ENCODE data around the gene CCDC85B. TPM values are rescaled to one million over a fixed set of nuclear protein-coding genes. Genes with fewer than 3 reads are reported as not detected.
"Not testable (repeated sequence)": the region's sequence is repeated elsewhere in the genome, so short reads cannot be mapped to it uniquely, and the experiment has no call there.

Gene CCDC85B
- total RNA-seq, 2 experiments from 2014 or later, result 25.5 to 45.0 TPM

GRCh38 chr11:65888163-65888814 lies 2.2 kb upstream of the CCDC85B start, which contains the start of gene FIBP:
Gene FIBP (minus strand): TSS chr11:65888471. CDS start chr11:65888418, 53 bp downstream.
- Mint-ChIP-seq H3K4me3 (peak within 1 kb of the TSS; percentile 94), H3K36me3 (ENCODE audit: low read depth) (peaks cover 42% of the 10 kb centered on the region), H3K27ac (peak within 1 kb of the TSS; percentile 95), H3K9me3 (ENCODE audit: low read depth) (no peaks in the 10 kb centered on the region), H3K27me3 (no peaks in the 10 kb centered on the region), H3K4me1 (peaks cover 57% of the 10 kb centered on the region)
- peak; percentile 68 for ATAC-seq
- peak; percentile 99 for DNase-seq
- intact Hi-C loops (cut with DNase I, micrococcal nuclease), result loop anchor here (1.0 to 2.0 kb wide), 15 partner anchors 15 to 381 kb away; partner anchors contain the start of genes C11orf68 (in 2 of the 2), DRAP1 (in 2 of the 2), MUS81 (in 2 of the 2) and AP5B1 (in 1 of the 2)
- POLR2A ChIA-PET, result interaction anchor here (0.6 to 6.3 kb wide), 9 partner anchors 12 to 273 kb away, joined by 4 to 68 read pairs (median 4); partner anchors contain the start of genes BANF1, CFL1, EIF1AD and FOSL1
- CTCF ChIA-PET, result interaction anchor here (0.6 to 10.8 kb wide), 28 partner anchors 11 to 313 kb away, joined by 3 to 210 read pairs (median 4); partner anchors contain the start of genes BANF1, CFL1, FOSL1 and KAT5

GRCh38 chr11:65891219-65892136 lies 1.0 kb downstream of the CCDC85B start:
- Mint-ChIP-seq H3K9me3 (ENCODE audit: low read depth) (no peaks in the 10 kb centered on the region), H3K36me3 (ENCODE audit: low read depth) (peaks cover 44% of the 10 kb centered on the region), H3K4me3 (peak overlapping the region; percentile 94), H3K27me3 (no peaks in the 10 kb centered on the region), H3K27ac (peak overlapping the region; percentile 82), H3K4me1 (peaks cover 71% of the 10 kb centered on the region)
- ATAC-seq (no peak), DNase-seq (peak; percentile 60)
- ChIA-PET POLR2A (interaction anchor here (0.7 to 6.3 kb wide), 9 partner anchors 9 to 173 kb away, joined by 3 to 68 read pairs (median 4); partner anchors contain the start of genes CFL1, FOSL1, MUS81 and RNASEH2C), CTCF (interaction anchor here (0.6 to 10.8 kb wide), 16 partner anchors 8 to 344 kb away, joined by 3 to 210 read pairs (median 8); partner anchors contain the start of genes CFL1, CTSW, FOSL1 and MUS81)
- intact Hi-C loops (cut with DNase I, micrococcal nuclease), result loop anchor here (2.0 to 10.0 kb wide), 4 partner anchors 69 to 467 kb away; partner anchors contain the start of genes NEAT1 (in 1 of the 2), RAB1B (in 1 of the 2) and SART1 (in 1 of the 2)

- peaks cover 42% of the 10 kb centered on the region for H3K36me3 Mint-ChIP-seq (ENCODE audit: low read depth)
- ATAC-seq; H3K27me3 Mint-ChIP-seq; H3K9me3 Mint-ChIP-seq (ENCODE audit: low read depth): not testable (repeated sequence)
- peak; percentile 71 for DNase-seq
- H3K27ac Mint-ChIP-seq, result peak overlapping the region; percentile 82
- POLR2A ChIA-PET, result interaction anchor here (6.0 to 6.3 kb wide), 2 partner anchors 8 to 33 kb away, joined by 59 to 68 read pairs; partner anchors contain the start of genes CFL1, FOSL1 and MUS81
- intact Hi-C loops (cut with DNase I, micrococcal nuclease), result loop anchor here (5.0 to 10.0 kb wide), 2 partner anchors 375 to 467 kb away; partner anchors contain the start of genes NEAT1 (in 1 of the 2) and RAB1B (in 1 of the 2)
- H3K4me1 Mint-ChIP-seq, result peaks cover 71% of the 10 kb centered on the region
- CTCF ChIA-PET, result interaction anchor here (0.7 to 10.8 kb wide), 5 partner anchors 9 to 175 kb away, joined by 3 to 210 read pairs (median 6); partner anchors contain the start of genes CFL1 and MUS81
- peak overlapping the region; percentile 94 for H3K4me3 Mint-ChIP-seq
Observed at GRCh38 chr11:65892137-65892540, 1.7 kb downstream of the CCDC85B start.

- Mint-ChIP-seq H3K9me3 (ENCODE audit: low read depth) (no peaks in the 10 kb centered on the region), H3K4me3 (peak overlapping the region; percentile 94), H3K27ac (peak overlapping the region; percentile 82), H3K27me3 (no peaks in the 10 kb centered on the region), H3K36me3 (ENCODE audit: low read depth) (peaks cover 42% of the 10 kb centered on the region), H3K4me1 (peaks cover 70% of the 10 kb centered on the region)
- intact Hi-C loops (cut with DNase I, micrococcal nuclease), result loop anchor here (5.0 to 10.0 kb wide), 2 partner anchors 375 to 468 kb away; partner anchors contain the start of genes NEAT1 (in 1 of the 2) and RAB1B (in 1 of the 2)
- DNase-seq (no peak), ATAC-seq (no peak)
- ChIA-PET CTCF (interaction anchor here (0.6 to 10.8 kb wide), 8 partner anchors 8 to 175 kb away, joined by 3 to 210 read pairs (median 4); partner anchors contain the start of genes CFL1 and MUS81), POLR2A (interaction anchor here (0.6 to 6.3 kb wide), 5 partner anchors 8 to 523 kb away, joined by 3 to 68 read pairs (median 3); partner anchors contain the start of genes CFL1, FOSL1 and MUS81)
Observed at GRCh38 chr11:65892661-65893317, 2.3 kb downstream of the CCDC85B start.

GRCh38 chr11:65894034-65894591 lies 3.6 kb downstream of the CCDC85B start:
- peak overlapping the region; percentile 94 for H3K4me3 Mint-ChIP-seq
- H3K36me3 Mint-ChIP-seq (ENCODE audit: low read depth), result peaks cover 45% of the 10 kb centered on the region
- intact Hi-C loops (cut with DNase I, micrococcal nuclease), result loop anchor here (5.0 to 10.0 kb wide), 2 partner anchors 373 to 469 kb away; partner anchors contain the start of genes NEAT1 (in 1 of the 2) and RAB1B (in 1 of the 2)
- H3K9me3 Mint-ChIP-seq (ENCODE audit: low read depth), result no peaks in the 10 kb centered on the region
- peak; percentile 60 for DNase-seq
- no peaks in the 10 kb centered on the region for H3K27me3 Mint-ChIP-seq
- POLR2A ChIA-PET, result interaction anchor here (0.6 to 1.3 kb wide), 7 partner anchors 19 to 1030 kb away, joined by 3 to 6 read pairs (median 4); partner anchors contain the start of gene SART1
- peak overlapping the region; percentile 83 for H3K27ac Mint-ChIP-seq
- no peak for ATAC-seq
- CTCF ChIA-PET, result interaction anchor here (0.7 to 10.8 kb wide), 5 partner anchors 9 to 473 kb away, joined by 3 to 210 read pairs (median 4); partner anchors contain the start of genes CFL1, MUS81 and SF3B2
- peaks cover 67% of the 10 kb centered on the region for H3K4me1 Mint-ChIP-seq

GRCh38 chr11:65895482-65895981 lies 5.1 kb downstream of the CCDC85B start:
- CTCF ChIA-PET, result interaction anchor here (0.5 to 7.8 kb wide), 4 partner anchors 8 to 1376 kb away, joined by 3 to 113 read pairs (median 4); partner anchors contain the start of genes CCDC85B and FIBP
- no peak for ATAC-seq

GRCh38 chr11:65896034-65896999 lies 5.8 kb downstream of the CCDC85B start:
- Mint-ChIP-seq H3K36me3 (ENCODE audit: low read depth) (peaks cover 45% of the 10 kb centered on the region), H3K4me1 (peaks cover 57% of the 10 kb centered on the region), H3K27me3 (no peaks in the 10 kb centered on the region), H3K27ac (peak overlapping the region; percentile 58), H3K9me3 (ENCODE audit: low read depth) (no peaks in the 10 kb centered on the region), H3K4me3 (peak overlapping the region; percentile 25)
- ATAC-seq (no peak), DNase-seq (no peak)
- intact Hi-C loops (cut with DNase I, micrococcal nuclease), result loop anchor here in 1 of 2 experiments (10.0 kb wide), 1 partner anchor 472 kb away; the partner anchor contains the start of gene NEAT1
- ChIA-PET POLR2A (interaction anchor here (0.7 to 0.9 kb wide), 2 partner anchors 9 to 900 kb away, joined by 3 to 4 read pairs; no protein-coding TSS in a partner anchor), CTCF (interaction anchor here (0.5 to 7.8 kb wide), 5 partner anchors 9 to 1376 kb away, joined by 3 to 113 read pairs (median 3); partner anchors contain the start of genes CCDC85B and FIBP)

More at GRCh38 chr11:65895482-65895981, 5.1 kb downstream of the CCDC85B start:
- Mint-ChIP-seq H3K27ac (peak overlapping the region; percentile 58), H3K4me1 (peaks cover 55% of the 10 kb centered on the region), H3K36me3 (ENCODE audit: low read depth) (peaks cover 45% of the 10 kb centered on the region), H3K4me3 (peak overlapping the region; percentile 25), H3K27me3 (no peaks in the 10 kb centered on the region), H3K9me3 (ENCODE audit: low read depth) (no peaks in the 10 kb centered on the region)
- DNase-seq, result no peak
- POLR2A ChIA-PET, result no interaction called here
- intact Hi-C loops (cut with DNase I, micrococcal nuclease), result loop anchor here in 1 of 2 experiments (10.0 kb wide), 1 partner anchor 471 kb away; the partner anchor contains the start of gene NEAT1

GRCh38 chr11:65897020-65897471 lies 6.6 kb downstream of the CCDC85B start:
- H3K4me1 Mint-ChIP-seq, result peaks cover 60% of the 10 kb centered on the region
- ChIA-PET CTCF (interaction anchor here (0.6 to 7.8 kb wide), 6 partner anchors 10 to 185 kb away, joined by 3 to 113 read pairs (median 3); partner anchors contain the start of genes CCDC85B and FIBP), POLR2A (interaction anchor here (0.9 kb wide), 1 partner anchor 9 kb away, joined by 3 read pairs; no protein-coding TSS in a partner anchor)
- H3K27ac Mint-ChIP-seq, result no peak overlapping the region
- peaks cover 43% of the 10 kb centered on the region for H3K36me3 Mint-ChIP-seq (ENCODE audit: low read depth)
- DNase-seq, result no peak
- no peak for ATAC-seq
- intact Hi-C loops (cut with DNase I, micrococcal nuclease), result loop anchor here in 1 of 2 experiments (10.0 kb wide), 1 partner anchor 472 kb away; the partner anchor contains the start of gene NEAT1
- peaks cover 2% of the 10 kb centered on the region for H3K27me3 Mint-ChIP-seq
- no peaks in the 10 kb centered on the region for H3K9me3 Mint-ChIP-seq (ENCODE audit: low read depth)
- H3K4me3 Mint-ChIP-seq, result peak overlapping the region; percentile 49
